Nephron progenitor cell (in vitro differentiated cells): Measurements from ENCODE around the gene SLC6A19.

Source experiments
- DNase-seq: peaks from one replicate; pipeline ENCODE4 v3.0.0; 2021
- H3K27ac Mint-ChIP-seq: 2 replicates; pipeline ENCODE4 v1.8.0; 2021; ENCODE audit warnings: mild to moderate bottlenecking, moderate library complexity, mixed read lengths
- H3K27me3 Mint-ChIP-seq: 2 replicates; pipeline ENCODE4 v1.8.0; 2021; ENCODE audit warnings: mild to moderate bottlenecking, low read depth, mixed read lengths; ENCODE audit not compliant: poor library complexity
- H3K36me3 Mint-ChIP-seq: 2 replicates; pipeline ENCODE4 v1.8.0; 2021; ENCODE audit warnings: low read depth, mixed read lengths
- H3K4me1 Mint-ChIP-seq: 2 replicates; pipeline ENCODE4 v1.8.0; 2021; ENCODE audit warnings: mixed read lengths
- H3K4me3 Mint-ChIP-seq: 2 replicates; pipeline ENCODE4 v1.8.0; 2021; ENCODE audit warnings: mild to moderate bottlenecking, moderate library complexity, mixed read lengths
- H3K9me3 Mint-ChIP-seq: 2 replicates; pipeline ENCODE4 v1.8.0; 2021; ENCODE audit warnings: mild to moderate bottlenecking, moderate library complexity, mixed read lengths
- TF ChIP-seq, protein P1 (sequence below): fragments of 200-600 bp; sonication (generic); IDR thresholded peaks from 2 replicates; pipeline ENCODE4 v1.5.0; 2021; ENCODE audit warnings: antibody characterized with exemption

Gene SLC6A19

DNA sequence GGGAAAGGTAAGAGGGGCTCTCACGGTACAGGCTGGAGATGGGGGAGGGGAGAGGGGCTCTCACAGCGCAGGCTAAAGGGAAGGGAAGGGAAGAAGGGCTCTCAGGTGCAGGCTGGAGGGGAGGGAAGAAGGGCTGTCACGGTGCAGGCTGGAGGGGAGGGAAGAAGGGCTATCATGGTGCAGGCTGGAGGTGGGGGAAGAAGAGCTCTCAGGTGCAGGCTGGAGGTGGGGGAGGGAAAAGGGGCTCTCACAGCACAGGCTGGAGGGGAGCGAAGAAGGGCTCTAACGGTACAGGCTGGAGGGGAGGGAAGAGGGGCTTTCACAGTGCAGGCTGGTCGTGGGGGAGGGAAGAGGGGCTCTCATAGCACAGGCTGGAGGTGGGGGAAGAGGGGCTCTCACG is 28.4 kb downstream of the SLC6A19 start:
- TF ChIP-seq, protein P1, sequence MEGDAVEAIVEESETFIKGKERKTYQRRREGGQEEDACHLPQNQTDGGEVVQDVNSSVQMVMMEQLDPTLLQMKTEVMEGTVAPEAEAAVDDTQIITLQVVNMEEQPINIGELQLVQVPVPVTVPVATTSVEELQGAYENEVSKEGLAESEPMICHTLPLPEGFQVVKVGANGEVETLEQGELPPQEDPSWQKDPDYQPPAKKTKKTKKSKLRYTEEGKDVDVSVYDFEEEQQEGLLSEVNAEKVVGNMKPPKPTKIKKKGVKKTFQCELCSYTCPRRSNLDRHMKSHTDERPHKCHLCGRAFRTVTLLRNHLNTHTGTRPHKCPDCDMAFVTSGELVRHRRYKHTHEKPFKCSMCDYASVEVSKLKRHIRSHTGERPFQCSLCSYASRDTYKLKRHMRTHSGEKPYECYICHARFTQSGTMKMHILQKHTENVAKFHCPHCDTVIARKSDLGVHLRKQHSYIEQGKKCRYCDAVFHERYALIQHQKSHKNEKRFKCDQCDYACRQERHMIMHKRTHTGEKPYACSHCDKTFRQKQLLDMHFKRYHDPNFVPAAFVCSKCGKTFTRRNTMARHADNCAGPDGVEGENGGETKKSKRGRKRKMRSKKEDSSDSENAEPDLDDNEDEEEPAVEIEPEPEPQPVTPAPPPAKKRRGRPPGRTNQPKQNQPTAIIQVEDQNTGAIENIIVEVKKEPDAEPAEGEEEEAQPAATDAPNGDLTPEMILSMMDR, result no peak
- H3K27me3 Mint-ChIP-seq, result peaks cover 10% of the 10 kb centered on the region
- H3K4me3 Mint-ChIP-seq, result peak overlapping the region; percentile 42
- no peak for DNase-seq
- H3K4me1 Mint-ChIP-seq, result peaks cover 52% of the 10 kb centered on the region
- H3K27ac Mint-ChIP-seq, result no peak overlapping the region
- peaks cover 2% of the 10 kb centered on the region for H3K9me3 Mint-ChIP-seq
- H3K36me3 Mint-ChIP-seq, result no peaks in the 10 kb centered on the region

DNA sequence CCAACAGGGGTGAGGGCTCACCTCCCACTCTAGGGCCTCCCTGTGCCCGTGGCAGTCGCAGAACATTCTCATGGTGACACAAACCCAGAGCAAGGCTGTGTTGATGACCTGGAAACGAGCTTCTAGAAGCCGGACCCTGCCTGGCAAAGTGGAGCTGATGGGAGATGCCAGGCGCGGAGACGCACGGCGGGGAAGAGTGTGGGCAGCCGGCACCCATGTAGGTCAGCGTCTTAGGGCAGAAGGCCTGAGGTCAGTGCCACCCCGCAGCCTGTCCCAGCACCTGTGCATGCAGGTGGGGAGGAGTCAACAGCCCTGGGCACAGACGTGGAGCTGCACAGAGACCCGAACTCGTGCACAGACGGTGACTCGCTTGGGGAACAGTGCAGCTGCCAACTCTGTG is 29.2 kb downstream of the SLC6A19 start:
- H3K36me3 Mint-ChIP-seq, result no peaks in the 10 kb centered on the region
- TF ChIP-seq, protein P1, result no peak

DNA sequence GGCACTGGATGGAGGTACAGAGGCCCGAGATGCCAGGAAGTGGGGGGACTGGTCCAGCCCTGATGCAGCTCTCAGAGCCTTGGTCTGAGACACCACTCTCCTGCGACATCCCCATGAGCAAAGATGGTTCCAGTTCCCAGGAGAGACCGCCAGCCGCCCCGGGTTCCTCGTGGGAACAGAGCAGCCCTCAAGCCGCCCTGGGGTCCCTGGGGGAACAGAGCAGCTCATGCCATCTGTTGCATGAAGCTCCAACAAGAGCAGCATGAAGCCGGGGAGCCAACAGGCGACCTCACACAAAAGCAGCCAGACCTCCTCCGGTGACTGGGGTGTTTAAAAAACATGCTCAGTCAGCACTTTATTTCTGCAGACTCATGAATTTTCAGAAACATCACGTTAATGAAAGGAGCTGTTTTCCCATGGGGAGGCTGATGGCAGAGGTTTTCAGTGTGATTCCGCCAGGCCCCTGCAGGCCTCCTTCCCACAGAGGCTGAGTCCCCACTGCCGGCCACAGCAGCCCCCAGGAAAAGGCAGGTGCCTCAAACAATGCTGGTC is 30.0 kb downstream of the SLC6A19 start:
- TF ChIP-seq, protein P1, result no peak
- H3K27me3 Mint-ChIP-seq, result peaks cover 7% of the 10 kb centered on the region
- no peaks in the 10 kb centered on the region for H3K36me3 Mint-ChIP-seq
- no peak overlapping the region for H3K4me3 Mint-ChIP-seq
- peaks cover 43% of the 10 kb centered on the region for H3K4me1 Mint-ChIP-seq
- H3K27ac Mint-ChIP-seq, result no peak overlapping the region
- DNase-seq, result no peak
- peaks cover 18% of the 10 kb centered on the region for H3K9me3 Mint-ChIP-seq

More for the DNA sequence above, 29.2 kb downstream of the SLC6A19 start:
- Mint-ChIP-seq H3K9me3 (peaks cover 10% of the 10 kb centered on the region), H3K4me3 (no peak overlapping the region), H3K27ac (no peak overlapping the region), H3K27me3 (peaks cover 10% of the 10 kb centered on the region), H3K4me1 (peaks cover 52% of the 10 kb centered on the region)
- no peak for DNase-seq

DNA sequence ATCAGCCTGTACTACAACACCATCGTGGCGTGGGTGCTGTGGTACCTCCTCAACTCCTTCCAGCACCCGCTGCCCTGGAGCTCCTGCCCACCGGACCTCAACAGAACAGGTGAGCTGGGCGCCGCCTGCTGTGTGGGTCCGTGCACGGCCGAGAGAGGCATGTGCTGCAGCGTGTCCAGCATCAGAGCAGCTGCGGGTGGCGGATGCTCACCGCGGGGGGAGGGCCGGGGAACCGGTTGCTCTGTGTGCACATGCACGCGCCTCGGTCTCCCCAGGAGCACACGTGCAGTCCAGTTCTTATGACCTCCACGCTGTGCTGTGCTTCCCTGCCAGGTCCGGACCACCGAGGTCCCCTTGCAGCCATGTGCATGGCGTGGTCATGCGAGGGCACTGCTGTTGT is 31.4 kb downstream of the SLC6A19 start:
- peaks cover 30% of the 10 kb centered on the region for H3K4me1 Mint-ChIP-seq
- no peak overlapping the region for H3K27ac Mint-ChIP-seq
- H3K9me3 Mint-ChIP-seq, result peaks cover 24% of the 10 kb centered on the region
- no peaks in the 10 kb centered on the region for H3K36me3 Mint-ChIP-seq
- H3K4me3 Mint-ChIP-seq, result no peak overlapping the region
- peaks cover 7% of the 10 kb centered on the region for H3K27me3 Mint-ChIP-seq
- no peak for DNase-seq
- TF ChIP-seq, protein P1, result no peak

DNA sequence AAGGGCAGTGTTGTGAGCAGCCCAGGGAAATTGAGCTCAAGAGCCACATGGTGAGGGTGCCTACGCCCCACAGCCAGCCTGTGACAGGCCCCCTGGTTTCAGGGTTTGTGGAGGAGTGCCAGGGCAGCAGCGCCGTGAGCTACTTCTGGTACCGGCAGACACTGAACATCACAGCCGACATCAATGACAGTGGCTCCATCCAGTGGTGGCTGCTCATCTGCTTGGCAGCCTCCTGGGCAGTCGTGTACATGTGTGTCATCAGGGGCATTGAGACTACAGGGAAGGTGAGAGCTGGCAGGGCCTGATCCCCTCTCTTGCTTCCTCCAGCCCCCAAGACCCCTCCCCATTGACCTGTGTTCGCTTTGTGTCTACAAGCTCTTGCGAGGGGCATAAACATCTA is 34.0 kb downstream of the SLC6A19 start:
- TF ChIP-seq, protein P1, result no peak
- peaks cover 4% of the 10 kb centered on the region for H3K27me3 Mint-ChIP-seq
- H3K4me1 Mint-ChIP-seq, result peaks cover 4% of the 10 kb centered on the region
- H3K27ac Mint-ChIP-seq, result no peak overlapping the region
- H3K4me3 Mint-ChIP-seq, result no peak overlapping the region
- no peak for DNase-seq
- peaks cover 24% of the 10 kb centered on the region for H3K9me3 Mint-ChIP-seq
- no peaks in the 10 kb centered on the region for H3K36me3 Mint-ChIP-seq

DNA sequence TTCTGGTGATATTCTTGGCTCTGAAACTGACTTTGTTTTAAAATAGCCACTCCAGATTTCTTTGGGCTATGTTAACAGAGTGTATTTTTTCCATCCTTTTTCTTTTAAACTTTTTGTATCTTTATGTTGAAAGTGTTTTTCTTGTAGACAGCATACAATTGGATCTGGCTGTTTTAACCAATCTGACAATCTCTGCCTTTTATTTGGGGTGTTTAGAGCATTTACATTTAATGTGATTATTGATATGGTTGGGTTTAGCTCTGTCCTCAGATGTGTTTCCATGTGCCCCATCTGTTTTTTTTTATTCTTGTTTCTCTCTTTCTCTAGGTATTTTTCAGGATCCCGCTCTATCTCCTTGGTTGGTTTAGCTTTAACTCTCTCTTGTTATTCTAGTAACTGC is 34.4 kb downstream of the SLC6A19 start:
- peaks cover 24% of the 10 kb centered on the region for H3K9me3 Mint-ChIP-seq
- peaks cover 4% of the 10 kb centered on the region for H3K4me1 Mint-ChIP-seq
- H3K27me3 Mint-ChIP-seq, result peaks cover 4% of the 10 kb centered on the region
- TF ChIP-seq, protein P1, result no peak
- H3K4me3 Mint-ChIP-seq, result no peak overlapping the region
- no peaks in the 10 kb centered on the region for H3K36me3 Mint-ChIP-seq
- no peak for DNase-seq
- H3K27ac Mint-ChIP-seq, result no peak overlapping the region
